GM12878 (cell line): ENCODE data around the gene INHBA. TPM values are rescaled to one million over a fixed set of nuclear protein-coding genes. Genes with fewer than 3 reads are reported as not detected.

Source experiments
- ATAC-seq: fragments of 200-7000 bp; cut with Tn5 transposase; 3 replicates; pipeline ENCODE4 v1.9.1; 2020; ENCODE audit warnings: mild to moderate bottlenecking, moderate library complexity
- BruUV-seq: library from RNA; stranded (reverse); fragments of 400-500 nt; replicated peaks from 2 replicates; lab custom pipeline; 2021; lab: Mats Ljungman, UMichigan
- CTCF ChIA-PET: fragments of 300-600 bp; sonication (Branson Sonifier 250); formaldehyde crosslinking; extraction: SDS; loops from one replicate; lab custom pipeline; 2021; ENCODE audit warnings: inconsistent platforms; lab: Yijun Ruan, JAX
- POLR2A ChIA-PET: fragments of 350-600 bp; formaldehyde crosslinking; extraction: SDS; loops from one replicate; lab custom pipeline; 2021; ENCODE audit warnings: inconsistent platforms; lab: Charles Lee
- RAD21 ChIA-PET: fragments of 300-600 bp; sonication (Branson Sonifier 250); formaldehyde crosslinking; loops from one replicate; lab custom pipeline; 2023; ENCODE audit warnings: antibody characterized with exemption; ENCODE audit not compliant: unreplicated experiment; lab: Charles Lee
- SMC1A ChIA-PET: fragments of 300-600 bp; sonication (Branson Sonifier 250); formaldehyde crosslinking; loops from one replicate; lab custom pipeline; 2023; ENCODE audit not compliant: unreplicated experiment, uncharacterized antibody; lab: Charles Lee
- DNase-seq: peaks from one replicate; pipeline ENCODE4 v3.0.0-alpha.2; 2011; ENCODE audit warnings: low read depth, low spot score
- FAIRE-seq: peaks from 3 replicates; lab custom pipeline; 2011; peaks lifted over from hg19 to GRCh38; lab: Jason Lieb, UNC
- H2AFZ ChIP-seq: 2 replicates; pipeline ENCODE4 v1.6.0; 2011; ENCODE audit warnings: low read depth, low read length, control low read depth; ENCODE audit not compliant: control insufficient read depth
- H3K27ac ChIP-seq: 2 replicates; pipeline ENCODE4 v1.5.1; 2011; ENCODE audit warnings: control low read depth; ENCODE audit not compliant: control insufficient read depth, insufficient read depth
- H3K27me3 ChIP-seq, 2 experiments: replicated peaks in 1 of 2; 2 replicates each; pipeline versions ENCODE4 v1.6.0 to v1.6.1; 2011; ENCODE audit warnings: low read length in 1 of 2; ENCODE audit not compliant: control insufficient read depth in 2 of 2, insufficient read depth in 2 of 2
- H3K36me3 ChIP-seq, 2 experiments: 2 replicates each; pipeline ENCODE4 v1.5.1; 2011; ENCODE audit warnings: low read length in 1 of 2; ENCODE audit not compliant: control insufficient read depth in 2 of 2, insufficient read depth in 2 of 2
- H3K4me1 ChIP-seq: 2 replicates; pipeline ENCODE4 v1.6.1; 2011; ENCODE audit warnings: mild to moderate bottlenecking, low read length, moderate library complexity, mixed read lengths; ENCODE audit not compliant: control insufficient read depth, insufficient read depth
- H3K4me2 ChIP-seq: 2 replicates; pipeline ENCODE4 v1.6.0; 2011; ENCODE audit warnings: control low read depth; ENCODE audit not compliant: control insufficient read depth, insufficient read depth
- H3K4me3 ChIP-seq: fragments of 200-600 bp; sonication (generic); 2 replicates; pipeline ENCODE4 v1.5.1; 2016
- H3K79me2 ChIP-seq: 2 replicates; pipeline ENCODE4 v1.6.0; 2011; ENCODE audit warnings: low read length; ENCODE audit not compliant: control insufficient read depth, insufficient read depth
- H3K9ac ChIP-seq: 2 replicates; pipeline ENCODE4 v1.8.0; 2011; ENCODE audit warnings: low read length, control low read depth, mixed read lengths; ENCODE audit not compliant: control insufficient read depth, insufficient read depth
- H3K9me3 ChIP-seq: replicated peaks from 3 replicates; pipeline ENCODE4 v1.5.1; 2011; ENCODE audit warnings: mild to moderate bottlenecking, low read length; ENCODE audit not compliant: control insufficient read depth, insufficient read depth
- H4K20me1 ChIP-seq: 2 replicates; pipeline ENCODE4 v1.6.0; 2011; ENCODE audit not compliant: control insufficient read depth, insufficient read depth
- ATF7 ChIP-seq: fragments of 450-650 bp; IDR thresholded peaks from 2 replicates; pipeline ENCODE4 v1.6.1; 2016; ENCODE audit warnings: low read depth, mild to moderate bottlenecking
- PKNOX1 ChIP-seq: fragments of 450-650 bp; IDR thresholded peaks from 2 replicates; pipeline ENCODE4 v1.6.1; 2016; ENCODE audit warnings: mild to moderate bottlenecking
- SMAD1 ChIP-seq: fragments of 450-650 bp; IDR thresholded peaks from 2 replicates; pipeline ENCODE4 v1.6.1; 2018; ENCODE audit warnings: mild to moderate bottlenecking, low read depth; ENCODE audit not compliant: partially characterized antibody
- WGBS: methylation state at CpG from one replicate; pipeline ENCODE4 v1.1.6; 2016; ENCODE audit warnings: low lambda C conversion rate; ENCODE audit not compliant: insufficient replicate concordance, insufficient coverage; ENCODE audit errors: missing lambda C conversion rate; 5-methylcytosine and 5-hydroxymethylcytosine counted together
- in situ Hi-C: fragments of 300-500 bp; cut with MboI; formaldehyde crosslinking; loops from 9 replicates; pipeline ENCODE4 v1.14.3; 2018; ENCODE audit warnings: mixed read lengths
- intact Hi-C: fragments of 100-400 bp; cut with micrococcal nuclease; formaldehyde crosslinking; loops from one replicate; pipeline ENCODE4 v1.14.2; 2022; ENCODE audit not compliant: unreplicated experiment
- polyA plus RNA-seq, 11 experiments: library from polyadenylated mRNA; depleted of rRNA in 4 of 11; unstranded in 6 of 11; stranded (reverse) in 5 of 11; fragments of >200 nt; fragmentation: Nextera tagmentation in 4 of 11; fragmentation: Illumina TruSeq in 1 of 11; extraction: Ambion mirVana in 4 of 11; extraction: Trizol in 1 of 11; gene quantifications; 1 replicate in 1 of 11; 2 replicates in 10 of 11; pipeline versions ENCODE4 v1.2.1 to v1.2.3, GENCODE V29; 2011 to 2016; ENCODE audit warnings: inconsistent platforms in 2 of 11, missing spikeins in 2 of 11, low read depth in 1 of 11
- total RNA-seq, 4 experiments: library from RNA; depleted of rRNA in 3 of 4; stranded (reverse); fragments of >200 nt in 3 of 4; fragmentation: Illumina TruSeq in 1 of 4; extraction: Trizol in 1 of 4; gene quantifications; 2 replicates each; pipeline versions ENCODE4 v1.2.1 to v1.2.3, GENCODE V29; 2013 to 2021

Gene INHBA
- total and polyA plus RNA-seq, 10 of the 15 experiments (the other 5 are each of a cell fraction or from before 2014, with no cell fraction given), result 0.04 to 0.05 (median 0.05) TPM; not detected in 6

GRCh38 chr7:41709621-41710020 is 6.7 kb upstream of the INHBA start:
- in situ Hi-C loops, result loop anchor here (10.0 to 25.0 kb wide), 2 partner anchors 1385 to 1822 kb away; no protein-coding TSS in a partner anchor
- Histone ChIP-seq H3K4me2 (no peak overlapping the region), H3K36me3 (no peaks in the 10 kb centered on the region), H3K4me3 (no peak overlapping the region), H4K20me1 (no peaks in the 10 kb centered on the region), H3K27ac (no peak overlapping the region)
- POLR2A ChIA-PET, result no interaction called here
- ATAC-seq (no peak), DNase-seq (no peak)
- no TSS peak for BruUV-seq
- 4% methylated on average over 4 of the region's 4 CpGs for WGBS
- intact Hi-C loops, result loop anchor here (5.0 to 10.0 kb wide), 5 partner anchors 65 to 1815 kb away; partner anchors contain the start of gene CDK13
- SMC1A ChIA-PET, result interaction anchor here (1.0 to 2.5 kb wide), 6 partner anchors 16 to 177 kb away, joined by 3 to 8 read pairs (median 5); no protein-coding TSS in a partner anchor
- TF ChIP-seq ATF7, result peak; percentile 60; the same call in 1 of the 2 replicates
- no peak for TF ChIP-seq SMAD1
- TF ChIP-seq PKNOX1, result no peak
- TF ChIP-seq, all 136 proteins: peak for 1
- FAIRE-seq, result no peak
- Histone ChIP-seq H2AFZ (no peak overlapping the region), H3K79me2 (no peaks in the 10 kb centered on the region), H3K4me1 (peaks cover 11% of the 10 kb centered on the region), H3K9me3 (no peaks in the 10 kb centered on the region), H3K9ac (no peak overlapping the region), H3K27me3 (no peaks in the 10 kb centered on the region)
- CTCF ChIA-PET, result interaction anchor here (0.9 to 1.4 kb wide), 3 partner anchors 16 to 231 kb away, joined by 3 to 4 read pairs (median 3); no protein-coding TSS in a partner anchor
- RAD21 ChIA-PET, result interaction anchor here (1.5 kb wide), 2 partner anchors 101 to 163 kb away, joined by 3 to 4 read pairs; no protein-coding TSS in a partner anchor
